H9 (cell line): Measurements from ENCODE around the gene CHIT1. TPM values are rescaled to one million over a fixed set of nuclear protein-coding genes. Genes with fewer than 3 reads are reported as not detected.

Experiments
- DNase-seq: peaks from one replicate; pipeline ENCODE4 v3.0.0-alpha.2; 2017
- H2AFZ ChIP-seq: one replicate; pipeline ENCODE4 v1.6.1; 2013; ENCODE audit warnings: mild to moderate bottlenecking, low read length, control low read depth, moderate library complexity
- H2AK5ac ChIP-seq: 2 replicates; pipeline ENCODE4 v1.6.1; 2013; ENCODE audit warnings: low read length, control low read depth, mixed read lengths; ENCODE audit not compliant: insufficient read length
- H2BK120ac ChIP-seq: one replicate; pipeline ENCODE4 v1.6.1; 2013; ENCODE audit warnings: low read depth, mild to moderate bottlenecking, low read length, control low read depth, inconsistent platforms; ENCODE audit not compliant: poor library complexity, severe bottlenecking
- H2BK12ac ChIP-seq: 2 replicates; pipeline ENCODE4 v1.6.1; 2013; ENCODE audit warnings: low read length, control low read depth, mixed read lengths, low read depth; ENCODE audit not compliant: insufficient read length
- H2BK15ac ChIP-seq: 2 replicates; pipeline ENCODE4 v1.6.1; 2013; ENCODE audit warnings: low read depth, low read length, control low read depth
- H2BK20ac ChIP-seq: one replicate; pipeline ENCODE4 v1.6.1; 2013; ENCODE audit warnings: low read depth, mild to moderate bottlenecking, low read length, control low read depth, inconsistent platforms; ENCODE audit not compliant: poor library complexity, severe bottlenecking
- H2BK5ac ChIP-seq: 2 replicates; pipeline ENCODE4 v1.6.1; 2013; ENCODE audit warnings: low read length, control low read depth, mixed read lengths; ENCODE audit not compliant: insufficient read length
- H3K14ac ChIP-seq: 2 replicates; pipeline ENCODE4 v1.6.1; 2013; ENCODE audit warnings: low read length, control low read depth; ENCODE audit not compliant: insufficient read depth
- H3K18ac ChIP-seq: 2 replicates; pipeline ENCODE4 v1.6.1; 2013; ENCODE audit warnings: low read depth, mild to moderate bottlenecking, mixed read lengths, low read length, control low read depth; ENCODE audit not compliant: insufficient read length
- H3K23ac ChIP-seq: 2 replicates; pipeline ENCODE4 v1.6.1; 2013; ENCODE audit warnings: low read length, control low read depth, mixed read lengths, low read depth; ENCODE audit not compliant: insufficient read length
- H3K23me2 ChIP-seq: 2 replicates; pipeline ENCODE4 v1.6.1; 2013; ENCODE audit warnings: low read depth, mild to moderate bottlenecking, mixed read lengths, low read length, control low read depth; ENCODE audit not compliant: insufficient read length, poor library complexity, severe bottlenecking
- H3K27ac ChIP-seq: 2 replicates; pipeline ENCODE4 v1.5.1; 2013; ENCODE audit warnings: low read length, control low read depth, mixed read lengths, low read depth; ENCODE audit not compliant: insufficient read length
- H3K27me3 ChIP-seq: 2 replicates; pipeline ENCODE4 v1.6.1; 2013; ENCODE audit warnings: low read length, control low read depth, inconsistent platforms; ENCODE audit not compliant: insufficient read depth
- H3K4ac ChIP-seq: 2 replicates; pipeline ENCODE4 v1.6.1; 2013; ENCODE audit warnings: low read depth, mild to moderate bottlenecking, control low read depth, inconsistent platforms, low read length, moderate library complexity
- H3K4me1 ChIP-seq: 2 replicates; pipeline ENCODE4 v1.6.1; 2013; ENCODE audit warnings: low read length, control low read depth, inconsistent platforms; ENCODE audit not compliant: insufficient read depth
- H3K4me2 ChIP-seq: 2 replicates; pipeline ENCODE4 v1.6.1; 2013; ENCODE audit warnings: low read length, control low read depth, mixed read lengths; ENCODE audit not compliant: insufficient read length, insufficient read depth
- H3K56ac ChIP-seq: 2 replicates; pipeline ENCODE4 v1.6.1; 2013; ENCODE audit warnings: low read depth, mild to moderate bottlenecking, mixed read lengths, low read length, control low read depth; ENCODE audit not compliant: insufficient read length
- H3K79me1 ChIP-seq: 2 replicates; pipeline ENCODE4 v1.6.1; 2013; ENCODE audit warnings: low read depth, mild to moderate bottlenecking, moderate library complexity, low read length, control low read depth, inconsistent platforms; ENCODE audit not compliant: insufficient read depth, poor library complexity, severe bottlenecking
- H3K79me2 ChIP-seq: 2 replicates; pipeline ENCODE4 v1.6.1; 2013; ENCODE audit warnings: low read length, control low read depth, inconsistent platforms; ENCODE audit not compliant: insufficient read depth
- H3K9ac ChIP-seq: 2 replicates; pipeline ENCODE4 v1.6.1; 2013; ENCODE audit warnings: low read length, control low read depth, mixed read lengths; ENCODE audit not compliant: insufficient read length; ENCODE audit errors: extremely low read depth
- H3K9me3 ChIP-seq: one replicate; pipeline ENCODE4 v1.6.1; 2013; ENCODE audit warnings: low read depth, low read length, inconsistent platforms; ENCODE audit not compliant: control insufficient read depth
- H3T11ph ChIP-seq: one replicate; pipeline ENCODE4 v1.6.1; 2013; ENCODE audit warnings: mild to moderate bottlenecking, low read length, control low read depth, inconsistent platforms
- H4K20me1 ChIP-seq: one replicate; pipeline ENCODE4 v1.6.1; 2013; ENCODE audit not compliant: control insufficient read depth, insufficient read length, insufficient read depth
- H4K5ac ChIP-seq: 2 replicates; pipeline ENCODE4 v1.6.1; 2013; ENCODE audit warnings: low read depth, mild to moderate bottlenecking, mixed read lengths, low read length, control low read depth; ENCODE audit not compliant: insufficient read length
- H4K8ac ChIP-seq: replicated peaks from 2 replicates; pipeline ENCODE4 v1.6.1; 2013; ENCODE audit warnings: low read length, control low read depth, mixed read lengths, low read depth; ENCODE audit not compliant: insufficient read length
- H4K91ac ChIP-seq: 2 replicates; pipeline ENCODE4 v1.6.1; 2013; ENCODE audit warnings: low read depth, mild to moderate bottlenecking, moderate library complexity, mixed read lengths, low read length, control low read depth; ENCODE audit not compliant: insufficient read length
- H3K27ac Mint-ChIP-seq, 3 experiments: 2 replicates in 2 of 3; 3 replicates in 1 of 3; pipeline ENCODE4 v1.8.0; 2020 to 2021; ENCODE audit warnings: mixed read lengths in 3 of 3, mild to moderate bottlenecking in 1 of 3, moderate library complexity in 1 of 3
- H3K27me3 Mint-ChIP-seq: 2 replicates; pipeline ENCODE4 v1.8.0; 2021; ENCODE audit warnings: low read depth, mild to moderate bottlenecking, moderate library complexity, mixed read lengths
- H3K36me3 Mint-ChIP-seq, 3 experiments: 2 replicates in 2 of 3; 3 replicates in 1 of 3; pipeline ENCODE4 v1.8.0; 2020 to 2021; ENCODE audit warnings: low read depth in 3 of 3, mixed read lengths in 3 of 3; ENCODE audit not compliant: insufficient read depth in 1 of 3
- H3K4me1 Mint-ChIP-seq, 2 experiments: 2 replicates each; pipeline ENCODE4 v1.8.0; 2020; ENCODE audit warnings: mixed read lengths in 2 of 2
- H3K4me3 Mint-ChIP-seq, 2 experiments: 2 replicates in 1 of 2; 3 replicates in 1 of 2; pipeline ENCODE4 v1.8.0; 2020 to 2021; ENCODE audit warnings: mild to moderate bottlenecking in 2 of 2, mixed read lengths in 2 of 2, moderate library complexity in 1 of 2
- H3K9me3 Mint-ChIP-seq, 2 experiments: 2 replicates in 1 of 2; 3 replicates in 1 of 2; pipeline ENCODE4 v1.8.0; 2020; ENCODE audit warnings: mild to moderate bottlenecking in 2 of 2, mixed read lengths in 2 of 2, moderate library complexity in 1 of 2
- CTCF ChIP-seq: fragments of 200-600 bp; sonication (generic); conservative IDR thresholded peaks from 3 replicates; pipeline ENCODE4 v1.8.0; 2021; ENCODE audit warnings: antibody characterized with exemption, mild to moderate bottlenecking
- WGBS: extraction: QIAGEN DNeasy Blood & Tissue Kit; methylation state at CpG from one replicate; pipeline ENCODE4 v1.1.7; 2013; ENCODE audit warnings: missing lambda C conversion rate, low lambda C conversion rate, mixed read lengths; ENCODE audit not compliant: insufficient read length; ENCODE audit errors: extremely low coverage; 5-methylcytosine and 5-hydroxymethylcytosine counted together
- total RNA-seq: library from RNA; stranded (reverse); gene quantifications from 2 replicates; pipeline ENCODE4 v1.2.1, GENCODE V29; 2021

CHIT1 gene
- total RNA-seq, 1 experiment from 2014 or later: not detected

- H3K9me3 ChIP-seq: no peaks in the 10 kb centered on the region
- DNase-seq: peak; percentile 85
- no peak overlapping the region for H2BK5ac ChIP-seq
- Mint-ChIP-seq H3K36me3 (no peaks in the 10 kb centered on the region), H3K9me3 (no peaks in the 10 kb centered on the region; a peak in 1 of 5 replicates), H3K27me3 (peaks cover 69% of the 10 kb centered on the region), H3K4me1 (peaks cover 7 to 20% of the 10 kb centered on the region in 2 experiments), H3K27ac (no peak overlapping the region), H3K4me3 (peak overlapping the region; percentile 49 to 67; a peak in 4 of 5 replicates)
- TF ChIP-seq CTCF: peak; percentile 100
- H2BK12ac ChIP-seq: no peak overlapping the region
- no CpG with 5 or more reads among the region's 32 CpGs for WGBS
- no peak overlapping the region for H3K14ac ChIP-seq
- no peak overlapping the region for H3K23ac ChIP-seq
- peaks cover 3% of the 10 kb centered on the region for H3K23me2 ChIP-seq
- H4K5ac ChIP-seq: no peak overlapping the region
- no peaks in the 10 kb centered on the region for H3K4me1 ChIP-seq
- H2BK120ac ChIP-seq: no peak overlapping the region
- peaks cover 5% of the 10 kb centered on the region; the same call in 1 of the 2 replicates for H3K27me3 ChIP-seq
- no peak overlapping the region for H3K9ac ChIP-seq
- no peak overlapping the region for H3K27ac ChIP-seq
- H4K8ac ChIP-seq: no peak overlapping the region
- H3K4ac ChIP-seq: no peak overlapping the region
- peak overlapping the region; percentile 43 for H3K4me2 ChIP-seq
- no peak overlapping the region for H2BK15ac ChIP-seq
- no peak overlapping the region for H3T11ph ChIP-seq
- no peaks in the 10 kb centered on the region for H3K79me1 ChIP-seq
- no peaks in the 10 kb centered on the region for H4K20me1 ChIP-seq
- H3K56ac ChIP-seq: no peak overlapping the region
- no peaks in the 10 kb centered on the region for H3K79me2 ChIP-seq
- H4K91ac ChIP-seq: no peak overlapping the region
- H3K18ac ChIP-seq: peak overlapping the region; percentile 24
- no peak overlapping the region for H2AFZ ChIP-seq
- H2BK20ac ChIP-seq: no peak overlapping the region
- H2AK5ac ChIP-seq: no peak overlapping the region
These were observed 43.9 kb upstream of the CHIT1 start for GRCh38 chr1:203273206-203273868.
